ENCODE measurements around the gene CTBP2.

CTBP2 gene

GRCh38 chr10:125121003-125121402 lies 39.4 kb downstream of the CTBP2 start:
- CTCF ChIA-PET, result no interaction called here

GRCh38 chr10:125120053-125120710 lies 40.2 kb downstream of the CTBP2 start:
- ChIA-PET CTCF (no interaction called here), POLR2A (no interaction called here)
- TF ChIP-seq LEF1 (IDR thresholded peaks at IDR 0.05; ENCODE audit: borderline replicate concordance) (no peak), ELF4 (IDR thresholded peaks at IDR 0.05) (no peak), FOXK2 (IDR thresholded peaks at IDR 0.05) (no peak), CTBP1 (IDR thresholded peaks at IDR 0.05; ENCODE audit: borderline replicate concordance) (no peak), SP1 (IDR thresholded peaks at IDR 0.05) (no peak), NFRKB (IDR thresholded peaks at IDR 0.05) (no peak), ARNT (IDR thresholded peaks at IDR 0.05) (no peak), HDGF (IDR thresholded peaks at IDR 0.05; ENCODE audit: borderline replicate concordance) (no peak), FOXA1 (IDR thresholded peaks at IDR 0.05) (no peak), TARDBP (IDR thresholded peaks at IDR 0.05) (no peak), FOXM1 (IDR thresholded peaks at IDR 0.05; ENCODE audit: borderline replicate concordance) (no peak)
- DNase-seq (ENCODE audit: extremely low spot score), result no peak

More at GRCh38 chr10:125121003-125121402, 39.4 kb downstream of the CTBP2 start:
- no peak for DNase-seq (ENCODE audit: extremely low spot score)
- POLR2A ChIA-PET, result no interaction called here
- TF ChIP-seq L3MBTL2 (conservative IDR thresholded peaks at IDR 0.05) (no peak), HDGF (IDR thresholded peaks at IDR 0.05; ENCODE audit: borderline replicate concordance) (no peak), FOXM1 (IDR thresholded peaks at IDR 0.05; ENCODE audit: borderline replicate concordance) (no peak), SUZ12 (IDR thresholded peaks at IDR 0.05) (no peak), FOXK2 (IDR thresholded peaks at IDR 0.05) (no peak), SP1 (IDR thresholded peaks at IDR 0.05) (no peak), FOXA1 (IDR thresholded peaks at IDR 0.05) (no peak), LEF1 (IDR thresholded peaks at IDR 0.05; ENCODE audit: borderline replicate concordance) (no peak), CTBP1 (IDR thresholded peaks at IDR 0.05; ENCODE audit: borderline replicate concordance) (no peak), TARDBP (IDR thresholded peaks at IDR 0.05) (no peak), NFRKB (IDR thresholded peaks at IDR 0.05) (no peak), PKNOX1 (IDR thresholded peaks at IDR 0.05) (no peak), BHLHE40 (IDR thresholded peaks at IDR 0.05; ENCODE audit: borderline replicate concordance) (no peak), ZNF384 (IDR thresholded peaks at IDR 0.05) (no peak), ARNT (IDR thresholded peaks at IDR 0.05) (no peak), ELF4 (IDR thresholded peaks at IDR 0.05) (no peak)

- POLR2A ChIA-PET, result no interaction called here
- CTCF ChIA-PET, result interaction anchor here (0.9 kb wide), 1 partner anchor 67 kb away, joined by 3 read pairs; no protein-coding TSS in a partner anchor
- TF ChIP-seq TARDBP (IDR thresholded peaks at IDR 0.05) (no peak), ARNT (IDR thresholded peaks at IDR 0.05) (no peak), CTBP1 (IDR thresholded peaks at IDR 0.05; ENCODE audit: borderline replicate concordance) (no peak), FOXM1 (IDR thresholded peaks at IDR 0.05; ENCODE audit: borderline replicate concordance) (no peak), SUZ12 (IDR thresholded peaks at IDR 0.05) (no peak), ELF4 (IDR thresholded peaks at IDR 0.05) (no peak), PKNOX1 (IDR thresholded peaks at IDR 0.05) (no peak)
- DNase-seq (ENCODE audit: extremely low spot score), result no peak
These were observed 41.7 kb downstream of the CTBP2 start for GRCh38 chr10:125118701-125119100.

GRCh38 chr10:125118011-125118611 lies 42.3 kb downstream of the CTBP2 start:
- CTCF ChIA-PET, result interaction anchor here (0.9 kb wide), 1 partner anchor 66 kb away, joined by 3 read pairs; no protein-coding TSS in a partner anchor

GRCh38 chr10:125116652-125117310 lies 43.6 kb downstream of the CTBP2 start:
- ChIA-PET POLR2A (no interaction called here), CTCF (interaction anchor here (0.6 kb wide), 1 partner anchor 723 kb away, joined by 5 read pairs; no protein-coding TSS in a partner anchor)
- no peak for DNase-seq (ENCODE audit: extremely low spot score)
- TF ChIP-seq L3MBTL2 (conservative IDR thresholded peaks at IDR 0.05), result no peak
- no peak for TF ChIP-seq FOXA1 (IDR thresholded peaks at IDR 0.05)
- no peak for TF ChIP-seq LEF1 (IDR thresholded peaks at IDR 0.05; ENCODE audit: borderline replicate concordance)
- TF ChIP-seq NFRKB (IDR thresholded peaks at IDR 0.05), result no peak
- TF ChIP-seq ELF4 (IDR thresholded peaks at IDR 0.05), result no peak
- no peak for TF ChIP-seq SP1 (IDR thresholded peaks at IDR 0.05)
- no peak for TF ChIP-seq SUZ12 (IDR thresholded peaks at IDR 0.05)
- TF ChIP-seq TARDBP (IDR thresholded peaks at IDR 0.05), result no peak
- no peak for TF ChIP-seq ARNT (IDR thresholded peaks at IDR 0.05)
- no peak for TF ChIP-seq PKNOX1 (IDR thresholded peaks at IDR 0.05)
- no peak for TF ChIP-seq CTBP1 (IDR thresholded peaks at IDR 0.05; ENCODE audit: borderline replicate concordance)
- TF ChIP-seq HDGF (IDR thresholded peaks at IDR 0.05; ENCODE audit: borderline replicate concordance), result no peak
- no peak for TF ChIP-seq FOXM1 (IDR thresholded peaks at IDR 0.05; ENCODE audit: borderline replicate concordance)

More at GRCh38 chr10:125118011-125118611, 42.3 kb downstream of the CTBP2 start:
- POLR2A ChIA-PET, result no interaction called here
- no peak for TF ChIP-seq SP1 (IDR thresholded peaks at IDR 0.05)
- no peak for TF ChIP-seq ELF4 (IDR thresholded peaks at IDR 0.05)
- TF ChIP-seq NFRKB (IDR thresholded peaks at IDR 0.05), result no peak
- TF ChIP-seq FOXM1 (IDR thresholded peaks at IDR 0.05; ENCODE audit: borderline replicate concordance), result no peak
- no peak for TF ChIP-seq FOXA1 (IDR thresholded peaks at IDR 0.05)
- TF ChIP-seq TARDBP (IDR thresholded peaks at IDR 0.05), result no peak
- no peak for TF ChIP-seq HDGF (IDR thresholded peaks at IDR 0.05; ENCODE audit: borderline replicate concordance)
- TF ChIP-seq L3MBTL2 (conservative IDR thresholded peaks at IDR 0.05), result no peak
- TF ChIP-seq FOXK2 (IDR thresholded peaks at IDR 0.05), result no peak
- no peak for TF ChIP-seq SUZ12 (IDR thresholded peaks at IDR 0.05)
- no peak for TF ChIP-seq PKNOX1 (IDR thresholded peaks at IDR 0.05)
- no peak for TF ChIP-seq ZNF384 (IDR thresholded peaks at IDR 0.05)
- DNase-seq (ENCODE audit: extremely low spot score), result no peak
